ENCODE measurements around the gene LTBP3.

DNA sequence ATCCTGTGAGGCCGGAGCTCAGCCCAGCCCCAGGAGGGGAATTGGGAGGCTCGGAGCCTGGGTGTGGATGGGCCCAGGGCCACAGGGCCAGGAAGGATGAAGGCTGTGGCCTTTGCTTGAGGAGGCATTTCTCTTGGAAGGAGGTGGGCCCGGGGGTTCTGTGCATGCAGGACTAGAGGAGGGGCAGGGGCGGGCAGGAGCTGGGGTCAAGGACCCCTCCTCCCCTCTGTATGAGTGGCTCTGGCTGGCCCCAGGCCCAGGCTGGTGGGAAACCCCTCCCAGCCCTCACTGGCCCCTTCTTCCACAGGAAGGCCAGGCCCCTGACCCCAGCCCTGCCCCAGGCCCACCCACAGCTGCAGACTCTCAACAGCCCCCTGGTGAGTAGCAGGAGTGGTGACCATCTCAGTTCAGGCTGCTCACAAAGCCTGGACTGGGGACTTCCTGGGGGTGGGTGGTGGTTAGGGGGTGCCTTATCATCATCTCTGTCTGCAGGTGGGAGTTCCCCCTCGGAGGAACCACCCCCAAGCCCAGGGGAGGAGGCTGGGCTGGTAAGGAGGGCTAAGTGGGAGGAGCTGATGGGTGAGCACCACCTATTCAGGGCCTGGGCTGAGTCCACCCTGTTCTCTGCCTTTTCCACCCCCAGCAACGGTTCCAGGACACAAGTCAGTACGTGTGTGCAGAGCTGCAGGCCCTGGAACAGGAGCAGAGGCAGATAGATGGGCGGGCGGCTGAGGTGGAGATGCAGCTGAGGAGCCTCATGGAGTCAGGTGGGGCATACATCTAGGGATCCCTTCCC is 31.5 kb upstream of the LTBP3 start:
- no peak for TF ChIP-seq CTCF (IDR thresholded peaks at IDR 0.05; ENCODE audit: insufficient read depth, low read length, poor library complexity, severe bottlenecking)
- TF ChIP-seq EZH2phosphoT487 (conservative IDR thresholded peaks at IDR 0.05; ENCODE audit: low read length), result no peak
